CD14-positive monocyte (primary cell): ENCODE data around the gene USP46. TPM values are rescaled to one million over a fixed set of nuclear protein-coding genes. Genes with fewer than 3 reads are reported as not detected.

ENCODE experiments used
- DNase-seq, 3 donors: peaks; one replicate each; pipeline ENCODE4 v3.0.0-alpha.2; 2011 to 2022
- H2AFZ ChIP-seq: 2 replicates; pipeline ENCODE4 v1.6.0; 2012; ENCODE audit warnings: mild to moderate bottlenecking, low read depth, low read length, inconsistent platforms; ENCODE audit not compliant: insufficient read depth, poor library complexity, severe bottlenecking
- H3K27ac ChIP-seq, 2 donors: 1 replicate in 1 of 2; 2 replicates in 1 of 2; pipeline ENCODE4 v1.5.1; 2012 to 2013; ENCODE audit warnings: low read length in 2 of 2, control low read depth in 1 of 2, inconsistent platforms in 1 of 2, low read depth in 1 of 2, mild to moderate bottlenecking in 1 of 2
- H3K27me3 ChIP-seq, 2 donors: one replicate each; pipeline versions ENCODE4 v1.6.0 to v1.6.1; 2011 to 2013; ENCODE audit warnings: low read length in 2 of 2; ENCODE audit not compliant: control insufficient read depth in 2 of 2, insufficient read depth in 2 of 2
- H3K36me3 ChIP-seq, 2 donors: replicated peaks in 1 of 2; 1 replicate in 1 of 2; 2 replicates in 1 of 2; pipeline versions ENCODE4 v1.5.1 to v1.6.1; 2012 to 2013; ENCODE audit warnings: low read length in 2 of 2, control low read depth in 1 of 2, inconsistent platforms in 1 of 2, mild to moderate bottlenecking in 1 of 2; ENCODE audit not compliant: insufficient read depth in 2 of 2, control insufficient read depth in 1 of 2
- H3K4me1 ChIP-seq, 2 donors: 1 replicate in 1 of 2; 2 replicates in 1 of 2; pipeline versions ENCODE4 v1.5.1 to v1.6.1; 2012 to 2013; ENCODE audit warnings: low read length in 2 of 2, control low read depth in 1 of 2, inconsistent platforms in 1 of 2, mild to moderate bottlenecking in 1 of 2, moderate library complexity in 1 of 2; ENCODE audit not compliant: insufficient read depth in 2 of 2, control insufficient read depth in 1 of 2
- H3K4me2 ChIP-seq: replicated peaks from 2 replicates; pipeline ENCODE3; 2012; ENCODE audit warnings: low read length, moderate library complexity, mild to moderate bottlenecking; ENCODE audit not compliant: poor library complexity, severe bottlenecking; ENCODE audit errors: extremely low read depth
- H3K4me3 ChIP-seq, 3 experiments: fragments of 200-600 bp in 1 of 3; sonication (generic) in 1 of 3; replicated peaks in 1 of 3; 1 replicate in 2 of 3; 2 replicates in 1 of 3; pipeline ENCODE4 v1.5.1; 2011 to 2013; ENCODE audit warnings: low read length in 3 of 3, mild to moderate bottlenecking in 3 of 3, control low read depth in 2 of 3, low read depth in 2 of 3, inconsistent platforms in 1 of 3, moderate library complexity in 1 of 3
- H3K79me2 ChIP-seq: 2 replicates; pipeline ENCODE4 v1.6.0; 2012; ENCODE audit warnings: mild to moderate bottlenecking, control low read depth, inconsistent platforms, low read length, moderate library complexity; ENCODE audit not compliant: insufficient read depth
- H3K9ac ChIP-seq: 2 replicates; pipeline ENCODE4 v1.6.0; 2017; ENCODE audit warnings: low read length, mild to moderate bottlenecking; ENCODE audit not compliant: insufficient read depth, poor library complexity, severe bottlenecking
- H3K9me3 ChIP-seq, 2 donors: replicated peaks in 1 of 2; 1 replicate in 1 of 2; 2 replicates in 1 of 2; pipeline versions ENCODE4 v1.5.1 to v1.6.1; 2012 to 2013; ENCODE audit warnings: low read length in 2 of 2, control low read depth in 1 of 2; ENCODE audit not compliant: control insufficient read depth in 1 of 2, insufficient read depth in 1 of 2
- H4K20me1 ChIP-seq: 2 replicates; pipeline ENCODE4 v1.6.0; 2012; ENCODE audit warnings: mild to moderate bottlenecking, low read length, control low read depth, moderate library complexity; ENCODE audit not compliant: insufficient read depth
- H3K27ac Mint-ChIP-seq, 7 donors: one replicate each; pipeline ENCODE4 v1.8.0; 2020; ENCODE audit warnings: mild to moderate bottlenecking in 7 of 7, mixed read lengths in 7 of 7, moderate library complexity in 6 of 7, inconsistent platforms in 2 of 7
- H3K27me3 Mint-ChIP-seq, 3 donors: one replicate each; pipeline ENCODE4 v1.8.0; 2021 to 2022; ENCODE audit warnings: low read depth in 3 of 3, mild to moderate bottlenecking in 3 of 3, mixed read lengths in 3 of 3, moderate library complexity in 3 of 3, inconsistent platforms in 1 of 3
- H3K36me3 Mint-ChIP-seq, 2 donors: one replicate each; pipeline ENCODE4 v1.8.0; 2020; ENCODE audit warnings: mixed read lengths in 2 of 2, inconsistent platforms in 1 of 2, mild to moderate bottlenecking in 1 of 2
- H3K4me1 Mint-ChIP-seq: one replicate; pipeline ENCODE4 v1.8.0; 2020; ENCODE audit warnings: mild to moderate bottlenecking, mixed read lengths
- H3K4me3 Mint-ChIP-seq, 2 donors: one replicate each; pipeline ENCODE4 v1.8.0; 2020; ENCODE audit warnings: mild to moderate bottlenecking in 2 of 2, mixed read lengths in 2 of 2, moderate library complexity in 1 of 2
- H3K9me3 Mint-ChIP-seq, 7 donors: one replicate each; pipeline ENCODE4 v1.8.0; 2020 to 2022; ENCODE audit warnings: mixed read lengths in 7 of 7, mild to moderate bottlenecking in 6 of 7, moderate library complexity in 6 of 7, inconsistent platforms in 2 of 7
- WGBS: methylation state at CpG from one replicate; pipeline ENCODE4 v1.1.5; 2013; ENCODE audit warnings: missing lambda C conversion rate; ENCODE audit not compliant: insufficient coverage; 5-methylcytosine and 5-hydroxymethylcytosine counted together
- intact Hi-C, 2 donors: fragments of 100-400 bp; cut with micrococcal nuclease; formaldehyde crosslinking; loops; one replicate each; pipeline versions ENCODE4 v1.15.0 to v1.15.1; 2023
- polyA plus RNA-seq, 3 donors: library from polyadenylated mRNA; depleted of rRNA in 1 of 3; unstranded in 2 of 3; stranded (reverse) in 1 of 3; fragments of 300-500 nt in 2 of 3; fragments of >200 nt in 1 of 3; fragmentation: Illumina TruSeq in 2 of 3; gene quantifications; 1 replicate in 2 of 3; 2 replicates in 1 of 3; pipeline ENCODE4 v1.2.3, GENCODE V29; 2012 to 2021
- TF ChIP-seq, protein P1 (sequence below): fragments of 200-600 bp; IDR thresholded peaks from one replicate; pipeline ENCODE4 v1.8.0; 2022; ENCODE audit warnings: antibody characterized with exemption, mild to moderate bottlenecking

The USP46 gene
- polyA plus RNA-seq, 3 donors: 2.3 to 3.9 (median 2.7) TPM

DNA sequence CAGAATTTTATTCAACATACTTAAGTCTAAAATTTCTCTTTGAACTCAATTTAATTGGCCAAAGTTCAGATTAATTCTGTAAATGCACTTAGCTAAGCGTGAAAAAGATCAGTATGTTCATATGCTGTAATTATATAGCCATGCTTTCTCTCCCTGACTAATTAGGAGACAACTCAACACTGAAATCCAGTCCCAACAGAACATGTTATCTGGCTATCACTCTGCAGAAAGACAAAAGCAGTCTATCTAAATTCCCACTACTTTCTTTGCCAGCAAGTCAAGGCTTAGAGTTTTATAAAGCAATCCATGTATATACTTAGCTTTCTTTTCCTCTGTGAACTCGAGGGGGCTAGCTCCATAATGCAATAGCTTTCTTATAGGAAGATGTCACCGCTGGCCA lies 16.0 kb upstream of the USP46 start:
- Mint-ChIP-seq H3K36me3 (no peaks in the 10 kb centered on the region), H3K9me3 (peaks cover 0 to 9% (median 0%) of the 10 kb centered on the region in 7 donors), H3K27ac (no peak overlapping the region), H3K4me3 (no peak overlapping the region), H3K4me1 (no peaks in the 10 kb centered on the region), H3K27me3 (peaks cover 2 to 8% (median 4%) of the 10 kb centered on the region in 3 donors)
- no peak overlapping the region for H3K27ac ChIP-seq
- TF ChIP-seq, protein P1, sequence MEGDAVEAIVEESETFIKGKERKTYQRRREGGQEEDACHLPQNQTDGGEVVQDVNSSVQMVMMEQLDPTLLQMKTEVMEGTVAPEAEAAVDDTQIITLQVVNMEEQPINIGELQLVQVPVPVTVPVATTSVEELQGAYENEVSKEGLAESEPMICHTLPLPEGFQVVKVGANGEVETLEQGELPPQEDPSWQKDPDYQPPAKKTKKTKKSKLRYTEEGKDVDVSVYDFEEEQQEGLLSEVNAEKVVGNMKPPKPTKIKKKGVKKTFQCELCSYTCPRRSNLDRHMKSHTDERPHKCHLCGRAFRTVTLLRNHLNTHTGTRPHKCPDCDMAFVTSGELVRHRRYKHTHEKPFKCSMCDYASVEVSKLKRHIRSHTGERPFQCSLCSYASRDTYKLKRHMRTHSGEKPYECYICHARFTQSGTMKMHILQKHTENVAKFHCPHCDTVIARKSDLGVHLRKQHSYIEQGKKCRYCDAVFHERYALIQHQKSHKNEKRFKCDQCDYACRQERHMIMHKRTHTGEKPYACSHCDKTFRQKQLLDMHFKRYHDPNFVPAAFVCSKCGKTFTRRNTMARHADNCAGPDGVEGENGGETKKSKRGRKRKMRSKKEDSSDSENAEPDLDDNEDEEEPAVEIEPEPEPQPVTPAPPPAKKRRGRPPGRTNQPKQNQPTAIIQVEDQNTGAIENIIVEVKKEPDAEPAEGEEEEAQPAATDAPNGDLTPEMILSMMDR: no peak
- H3K4me3 ChIP-seq: no peak overlapping the region
- no peaks in the 10 kb centered on the region for H3K36me3 ChIP-seq
- H2AFZ ChIP-seq: no peak overlapping the region
- intact Hi-C loops: no loop called here
- no peak overlapping the region for H3K9ac ChIP-seq
- no peaks in the 10 kb centered on the region for H3K27me3 ChIP-seq
- H4K20me1 ChIP-seq: no peaks in the 10 kb centered on the region
- no peaks in the 10 kb centered on the region for H3K4me1 ChIP-seq
- WGBS: no CpG with 5 or more reads among the region's 3 CpGs
- DNase-seq: no peak
- H3K79me2 ChIP-seq: no peaks in the 10 kb centered on the region
- H3K4me2 ChIP-seq: no peak overlapping the region
- H3K9me3 ChIP-seq: no peaks in the 10 kb centered on the region

DNA sequence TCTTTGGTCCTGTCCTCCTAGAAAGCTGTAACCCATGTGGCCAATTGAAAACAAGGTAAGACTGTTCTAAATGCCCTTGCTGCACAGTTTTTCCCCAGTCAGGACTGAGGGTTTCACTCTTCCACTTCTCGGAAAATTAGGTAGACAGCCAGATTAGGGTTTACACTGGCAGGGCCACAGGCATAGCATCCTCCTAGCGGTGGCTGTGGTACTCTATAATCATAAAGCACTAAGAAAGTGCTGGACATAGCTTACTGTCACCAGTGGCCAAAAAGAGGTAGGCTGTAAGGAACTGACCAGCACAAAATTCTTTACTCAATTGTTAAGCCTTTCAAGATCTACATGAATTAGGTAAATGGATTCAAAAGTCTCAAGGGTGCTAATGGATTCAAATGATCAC lies 11.6 kb upstream of the USP46 start:
- Mint-ChIP-seq H3K4me3 (no peak overlapping the region), H3K27me3 (peaks cover 2 to 8% (median 8%) of the 10 kb centered on the region in 3 donors), H3K36me3 (no peaks in the 10 kb centered on the region), H3K9me3 (peaks cover 0 to 9% (median 1%) of the 10 kb centered on the region in 7 donors), H3K27ac (no peak overlapping the region), H3K4me1 (no peaks in the 10 kb centered on the region)
- H3K9me3 ChIP-seq: no peaks in the 10 kb centered on the region
- no peak overlapping the region for H3K9ac ChIP-seq
- intact Hi-C loops: no loop called here
- TF ChIP-seq, protein P1: no peak
- no peak overlapping the region for H3K27ac ChIP-seq
- H3K79me2 ChIP-seq: no peaks in the 10 kb centered on the region
- no peaks in the 10 kb centered on the region for H3K4me1 ChIP-seq
- peaks cover 0 to 2% of the 10 kb centered on the region in 2 donors for H3K27me3 ChIP-seq
- no peaks in the 10 kb centered on the region for H4K20me1 ChIP-seq
- H3K4me2 ChIP-seq: no peak overlapping the region
- WGBS: 100% methylated on average over 1 of the region's 2 CpGs
- no peak overlapping the region for H2AFZ ChIP-seq
- H3K36me3 ChIP-seq: no peaks in the 10 kb centered on the region
- H3K4me3 ChIP-seq: no peak overlapping the region
- no peak for DNase-seq
